Body of pancreas (tissue), 4 donors: ENCODE results near the gene TTYH2.

Experiments
- CTCF ChIP-seq, 7 experiments: fragments of 450-650 bp in 4 of 7; fragments of 200-600 bp in 3 of 7; sonication (generic) in 3 of 7; IDR thresholded peaks; one replicate each; pipeline ENCODE4 v1.5.1; 2016 to 2019; ENCODE audit warnings: antibody characterized with exemption in 7 of 7
- POLR2A ChIP-seq, 3 donors: fragments of 450-650 bp; IDR thresholded peaks; one replicate each; pipeline ENCODE4 v1.6.1; 2016; ENCODE audit warnings: antibody characterized with exemption in 3 of 3, mild to moderate bottlenecking in 2 of 3

GRCh38 chr17:74244548-74244947 is 31.2 kb downstream of the TTYH2 start:
- TF ChIP-seq POLR2A (IDR thresholded peaks at IDR 0.05), result no peak
- no peak for TF ChIP-seq CTCF (IDR thresholded peaks at IDR 0.05)
